Measurements from ENCODE around the gene TNFRSF13B.

TNFRSF13B gene

DNA sequence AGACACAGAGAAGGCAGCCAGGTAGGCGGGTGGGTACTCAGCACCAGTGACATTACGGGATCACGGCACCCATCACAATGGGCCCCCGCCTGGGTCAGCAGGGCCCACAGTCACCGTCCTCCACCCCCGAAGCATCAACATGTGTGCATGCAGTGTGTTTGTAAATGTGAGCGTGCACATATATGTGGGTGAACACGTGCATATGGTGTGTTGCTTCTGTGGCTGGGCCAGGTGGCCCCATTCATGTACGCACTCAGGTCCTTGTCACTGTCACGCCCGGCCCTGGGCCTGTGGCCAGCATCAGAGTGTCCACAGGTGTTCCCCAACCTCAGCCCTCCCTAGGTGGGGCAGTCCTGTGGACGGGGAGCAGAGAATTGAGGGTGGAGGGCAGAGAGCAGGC lies 37.1 kb downstream of the TNFRSF13B start:
- TF ChIP-seq, protein P1, sequence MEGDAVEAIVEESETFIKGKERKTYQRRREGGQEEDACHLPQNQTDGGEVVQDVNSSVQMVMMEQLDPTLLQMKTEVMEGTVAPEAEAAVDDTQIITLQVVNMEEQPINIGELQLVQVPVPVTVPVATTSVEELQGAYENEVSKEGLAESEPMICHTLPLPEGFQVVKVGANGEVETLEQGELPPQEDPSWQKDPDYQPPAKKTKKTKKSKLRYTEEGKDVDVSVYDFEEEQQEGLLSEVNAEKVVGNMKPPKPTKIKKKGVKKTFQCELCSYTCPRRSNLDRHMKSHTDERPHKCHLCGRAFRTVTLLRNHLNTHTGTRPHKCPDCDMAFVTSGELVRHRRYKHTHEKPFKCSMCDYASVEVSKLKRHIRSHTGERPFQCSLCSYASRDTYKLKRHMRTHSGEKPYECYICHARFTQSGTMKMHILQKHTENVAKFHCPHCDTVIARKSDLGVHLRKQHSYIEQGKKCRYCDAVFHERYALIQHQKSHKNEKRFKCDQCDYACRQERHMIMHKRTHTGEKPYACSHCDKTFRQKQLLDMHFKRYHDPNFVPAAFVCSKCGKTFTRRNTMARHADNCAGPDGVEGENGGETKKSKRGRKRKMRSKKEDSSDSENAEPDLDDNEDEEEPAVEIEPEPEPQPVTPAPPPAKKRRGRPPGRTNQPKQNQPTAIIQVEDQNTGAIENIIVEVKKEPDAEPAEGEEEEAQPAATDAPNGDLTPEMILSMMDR (IDR thresholded peaks at IDR 0.05; ENCODE audit: extremely low read depth, insufficient read depth, missing control alignments), result no peak
- in situ Hi-C loops (cut with MboI; ENCODE audit: low pct_unique_long_range_greater_than_20kb, low sequenced_read_pairs, unreplicated experiment), result no loop called here
- no peak for DNase-seq (ENCODE audit: low spot score)

DNA sequence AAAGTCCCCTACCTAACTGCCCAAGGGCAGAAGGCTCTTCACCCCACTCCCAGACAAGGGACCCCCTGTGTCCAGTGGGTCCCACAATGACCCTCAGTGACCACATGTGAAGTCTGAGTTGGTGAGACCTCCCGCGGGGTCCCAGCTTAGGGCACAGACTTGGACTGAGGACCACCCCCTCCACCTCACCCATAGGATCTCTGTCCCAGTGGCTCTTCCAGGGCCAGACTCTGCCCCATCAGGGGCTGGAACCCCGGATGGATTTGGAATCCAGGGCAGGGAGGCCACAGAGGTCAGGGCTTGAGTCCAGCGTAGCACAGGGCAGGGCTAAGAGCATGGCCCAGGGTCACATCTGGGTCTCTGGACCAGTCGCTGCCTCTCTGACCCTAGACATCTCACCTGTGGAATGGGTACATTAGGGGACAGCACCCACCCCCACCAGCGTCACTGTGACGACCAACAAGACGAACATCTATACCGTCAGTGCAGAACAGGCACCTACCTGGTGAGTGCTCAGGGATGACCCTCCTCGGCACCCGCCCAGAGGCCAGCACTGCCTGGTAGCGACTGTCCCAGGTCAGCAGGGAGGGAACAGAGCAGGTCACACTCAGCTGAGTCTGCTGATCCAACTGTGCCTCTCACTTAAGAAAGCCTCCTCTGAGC lies 37.7 kb downstream of the TNFRSF13B start:
- TF ChIP-seq, protein P1 (IDR thresholded peaks at IDR 0.05; ENCODE audit: extremely low read depth, insufficient read depth, missing control alignments), result no peak
- in situ Hi-C loops (cut with MboI; ENCODE audit: low pct_unique_long_range_greater_than_20kb, low sequenced_read_pairs, unreplicated experiment), result no loop called here

DNA sequence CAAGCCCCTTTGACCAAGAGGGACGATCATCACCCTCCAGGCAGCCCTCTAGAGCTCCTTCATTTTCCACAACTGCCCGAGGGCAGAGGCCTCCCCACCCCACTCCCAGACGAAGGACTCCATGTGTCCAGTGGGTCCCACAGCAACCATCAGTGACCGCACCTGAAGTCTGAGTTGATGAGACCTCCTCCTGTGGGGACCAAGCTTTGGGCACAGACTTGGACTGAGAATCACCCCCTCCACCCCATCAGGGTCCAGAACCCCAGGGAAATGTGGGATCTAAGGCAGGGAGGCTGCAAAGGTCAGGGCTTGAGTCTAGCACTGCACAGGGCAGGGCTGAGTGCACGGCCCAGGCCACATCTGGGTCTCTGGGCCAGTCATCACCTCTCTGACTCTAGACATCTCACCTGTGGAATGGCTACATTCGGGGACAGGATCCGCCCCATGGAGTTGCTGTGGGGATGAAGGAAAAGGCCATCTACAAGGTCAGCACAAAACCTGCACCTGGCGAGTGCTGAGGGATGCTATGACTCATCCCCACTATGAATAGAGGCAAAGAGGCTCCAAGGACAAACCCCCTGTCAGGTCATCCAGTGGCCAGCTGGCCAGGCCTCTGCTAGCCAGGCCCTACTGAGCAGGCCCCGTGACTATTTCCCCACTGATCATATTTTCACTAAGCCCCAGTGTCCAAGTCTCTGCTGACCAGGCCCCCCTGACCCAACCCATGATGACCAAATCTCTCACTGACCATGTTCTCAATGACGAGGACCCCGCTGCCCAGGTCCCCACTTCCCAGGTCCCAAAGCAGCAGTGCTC lies 38.4 kb downstream of the TNFRSF13B start:
- in situ Hi-C loops (cut with MboI; ENCODE audit: low pct_unique_long_range_greater_than_20kb, low sequenced_read_pairs, unreplicated experiment), result no loop called here
- TF ChIP-seq, protein P1 (IDR thresholded peaks at IDR 0.05; ENCODE audit: extremely low read depth, insufficient read depth, missing control alignments), result no peak
- no peak for DNase-seq (ENCODE audit: low spot score)

More for the DNA sequence above, 37.7 kb downstream of the TNFRSF13B start:
- no peak for DNase-seq (ENCODE audit: low spot score)

DNA sequence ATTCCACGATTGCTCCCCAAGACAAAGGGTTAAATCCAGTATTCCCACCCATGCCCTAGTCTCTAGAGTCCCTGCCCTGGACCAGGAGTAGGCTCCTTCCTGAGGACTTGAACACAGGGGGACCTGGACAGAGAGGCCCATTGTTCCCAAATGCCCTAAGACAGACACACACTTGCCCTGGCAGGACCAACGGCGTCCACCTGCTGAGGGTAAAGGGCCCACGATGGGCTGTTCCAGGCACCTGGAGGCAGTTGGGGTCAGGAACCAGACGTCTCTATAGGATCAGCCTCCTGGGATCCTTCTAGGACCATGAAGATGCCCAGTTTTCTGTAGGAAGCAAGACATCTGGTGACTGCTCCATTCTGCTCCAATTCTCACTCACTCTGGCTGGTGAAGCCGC lies 39.3 kb downstream of the TNFRSF13B start:
- TF ChIP-seq, protein P1 (IDR thresholded peaks at IDR 0.05; ENCODE audit: extremely low read depth, insufficient read depth, missing control alignments), result no peak
- in situ Hi-C loops (cut with MboI; ENCODE audit: low pct_unique_long_range_greater_than_20kb, low sequenced_read_pairs, unreplicated experiment), result no loop called here

DNA sequence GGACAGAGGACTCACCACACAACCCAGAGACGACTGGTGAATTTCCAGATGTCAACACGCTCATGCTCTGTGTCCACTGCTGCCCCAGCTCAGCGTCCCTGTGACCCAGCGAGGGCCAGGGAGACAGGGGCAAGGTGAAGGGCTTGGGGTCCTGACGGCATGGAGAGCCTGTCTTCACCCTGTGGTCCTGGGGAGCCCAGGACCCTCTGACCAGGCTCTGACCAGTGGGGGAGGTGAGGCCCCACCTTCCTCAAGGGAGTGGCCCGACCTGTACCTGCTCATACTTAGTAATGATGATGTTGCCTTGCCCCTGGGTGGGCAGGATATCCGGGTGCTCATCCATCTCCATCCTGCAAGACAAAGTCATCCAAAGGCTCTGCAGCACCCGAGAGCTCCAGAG lies 39.8 kb downstream of the TNFRSF13B start:
- in situ Hi-C loops (cut with MboI; ENCODE audit: low pct_unique_long_range_greater_than_20kb, low sequenced_read_pairs, unreplicated experiment), result no loop called here
- no peak for DNase-seq (ENCODE audit: low spot score)
- TF ChIP-seq, protein P1 (IDR thresholded peaks at IDR 0.05; ENCODE audit: extremely low read depth, insufficient read depth, missing control alignments), result no peak

More for the DNA sequence above, 39.3 kb downstream of the TNFRSF13B start:
- no peak for DNase-seq (ENCODE audit: low spot score)

DNA sequence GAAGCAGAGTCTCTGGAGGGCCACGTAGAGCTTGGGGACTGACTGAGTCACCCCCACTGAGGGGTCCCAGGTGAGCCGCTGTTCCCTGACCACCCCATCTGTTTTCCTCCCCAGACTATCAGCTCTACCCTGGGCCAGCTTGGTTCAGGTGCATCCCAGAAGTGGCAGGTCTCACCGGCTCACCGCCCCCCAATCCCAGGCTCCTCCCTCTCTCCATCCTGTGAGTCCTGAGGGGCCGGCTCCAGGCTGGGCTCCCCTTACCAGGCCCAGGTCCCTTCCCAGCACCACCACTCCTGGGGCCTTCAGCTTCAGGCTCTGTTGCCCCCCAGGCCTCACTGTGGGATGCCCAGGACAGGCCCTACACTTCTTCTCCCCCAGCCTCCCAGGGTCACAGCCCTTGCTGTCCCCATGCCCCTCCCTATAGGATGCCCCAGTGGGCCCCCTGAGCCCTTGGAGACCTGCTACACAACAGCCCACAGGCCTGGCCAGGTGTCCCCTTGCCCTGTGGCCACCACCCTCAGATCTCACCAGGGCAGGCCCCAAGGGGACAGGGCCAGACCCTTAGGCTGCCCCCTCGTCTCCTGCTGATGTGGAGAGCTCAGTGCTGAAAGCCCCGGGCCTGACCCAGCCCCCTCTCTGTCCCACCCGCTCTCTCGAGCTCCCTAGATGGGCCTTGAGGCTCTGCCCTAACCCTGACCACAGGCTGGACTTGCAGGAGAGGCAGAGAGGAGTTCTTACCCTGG lies 40.4 kb downstream of the TNFRSF13B start:
- no peak for DNase-seq (ENCODE audit: low spot score)
- in situ Hi-C loops (cut with MboI; ENCODE audit: low pct_unique_long_range_greater_than_20kb, low sequenced_read_pairs, unreplicated experiment), result no loop called here
- TF ChIP-seq, protein P1 (IDR thresholded peaks at IDR 0.05; ENCODE audit: extremely low read depth, insufficient read depth, missing control alignments), result no peak

Data from GM13977 (cell line).